Thyroid gland (tissue), 4 donors: ENCODE results near the gene CTAGE8.
"Not testable (repeated sequence)": the region's sequence is repeated elsewhere in the genome, so short reads cannot be mapped to it uniquely, and the experiment has no call there.

Experiments
- CTCF ChIP-seq, 6 experiments: fragments of 200-600 bp in 3 of 6; fragments of 450-650 bp in 3 of 6; sonication (generic) in 3 of 6; IDR thresholded peaks; one replicate each; pipeline ENCODE4 v1.5.1; 2016 to 2019; ENCODE audit warnings: antibody characterized with exemption in 6 of 6, mild to moderate bottlenecking in 2 of 6, inconsistent platforms in 1 of 6, moderate library complexity in 1 of 6
- POLR2A ChIP-seq, 2 donors: fragments of 450-650 bp; IDR thresholded peaks; one replicate each; pipeline ENCODE4 v1.6.1; 2017; ENCODE audit warnings: antibody characterized with exemption in 2 of 2, mild to moderate bottlenecking in 2 of 2, moderate library complexity in 1 of 2

DNA sequence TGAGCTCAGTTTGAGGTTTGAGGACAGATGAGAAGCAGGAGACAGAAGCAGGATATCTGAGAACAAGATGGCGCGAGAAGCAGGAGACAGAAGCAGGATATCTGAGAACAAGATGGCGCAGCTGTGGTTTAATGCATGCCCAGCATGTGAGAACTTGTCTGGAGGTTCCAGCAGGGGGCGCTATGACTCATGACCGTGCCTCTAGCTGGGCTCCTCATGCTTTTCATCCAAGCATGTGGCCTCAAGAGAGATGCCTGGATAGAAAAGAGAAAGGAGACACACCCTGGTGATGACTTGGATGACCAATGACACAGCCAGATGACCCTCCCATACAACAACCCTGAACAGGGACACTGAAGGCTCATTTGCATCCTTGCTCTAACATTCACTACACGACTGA is 10.9 kb upstream of the CTAGE8 start:
- TF ChIP-seq POLR2A, CTCF (IDR thresholded peaks at IDR 0.05): not testable (repeated sequence)
